ENCODE data around the gene CDC42EP4. TPM values are rescaled to one million over a fixed set of nuclear protein-coding genes. Genes with fewer than 3 reads are reported as not detected.

CDC42EP4 gene
- total RNA-seq, 2 donors from 2014 or later = 73.8 to 134 TPM

DNA sequence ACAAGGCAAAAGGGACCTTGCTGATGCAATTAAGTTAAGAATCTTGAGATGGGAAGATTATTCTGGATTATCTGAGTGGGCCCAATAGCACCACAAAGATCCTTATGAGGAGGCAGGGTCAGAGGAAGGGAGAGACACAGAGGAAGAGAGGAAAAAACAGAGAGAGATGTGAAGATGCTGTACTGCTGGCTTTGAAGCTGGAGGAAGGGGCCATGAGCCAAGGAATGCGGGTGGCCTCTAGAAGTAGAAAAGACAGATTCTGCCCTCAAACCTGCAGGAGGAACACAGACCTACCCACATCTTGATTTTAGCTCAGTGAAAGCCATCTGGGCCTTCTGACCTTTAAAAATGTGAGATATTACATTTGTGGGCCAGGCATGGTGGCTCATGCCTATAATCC, 42.0 kb downstream of the CDC42EP4 start:
- Histone ChIP-seq H3K4me3 (no peak overlapping the region), H3K27me3 (replicated peaks; ENCODE audit: insufficient read depth) (no peaks in the 10 kb centered on the region), H3K36me3 (no peaks in the 10 kb centered on the region), H3K4me1 (ENCODE audit: control insufficient read depth in 1 of 2, low read depth in 2 of 2) (no peaks in the 10 kb centered on the region), H3K9me3 (no peaks in the 10 kb centered on the region), H3K27ac (no peak overlapping the region)
- DNase-seq (ENCODE audit: low spot score) = no peak
- ATAC-seq (ENCODE audit: insufficient number of reproducible peaks, low FRiP score, low read depth) = no peak
- TF ChIP-seq CTCF (IDR thresholded peaks at IDR 0.05) = no peak

DNA sequence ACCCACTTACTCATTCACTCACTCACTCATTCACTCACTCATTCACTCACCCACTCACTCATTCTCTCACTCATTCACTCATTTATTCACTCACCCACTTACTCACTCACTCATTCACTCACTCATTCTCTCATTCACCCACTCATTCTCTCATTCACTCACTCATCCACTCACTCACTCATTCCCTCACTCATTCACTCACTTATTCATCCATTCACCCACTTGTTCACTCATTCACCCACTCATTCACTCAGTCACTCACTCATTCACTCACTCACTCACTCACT, 42.5 kb downstream of the CDC42EP4 start:
- Histone ChIP-seq H3K4me1 (ENCODE audit: control insufficient read depth in 1 of 2, low read depth in 2 of 2) (no peaks in the 10 kb centered on the region), H3K9me3 (no peaks in the 10 kb centered on the region), H3K27ac (no peak overlapping the region), H3K27me3 (replicated peaks; ENCODE audit: insufficient read depth) (no peaks in the 10 kb centered on the region), H3K4me3 (no peak overlapping the region), H3K36me3 (no peaks in the 10 kb centered on the region)
- no peak for TF ChIP-seq CTCF (IDR thresholded peaks at IDR 0.05)
- DNase-seq (ENCODE audit: low spot score) (no peak), ATAC-seq (ENCODE audit: insufficient number of reproducible peaks, low FRiP score, low read depth) (no peak)

GRCh38 chr17:73268582-73269328, 43.0 kb downstream of the CDC42EP4 start:
- ATAC-seq (ENCODE audit: insufficient number of reproducible peaks, low FRiP score, low read depth) = no peak
- no peaks in the 10 kb centered on the region for H3K27me3 ChIP-seq (replicated peaks; ENCODE audit: insufficient read depth)
- DNase-seq (ENCODE audit: low spot score) = no peak
- H3K4me3 ChIP-seq = no peak overlapping the region
- TF ChIP-seq CTCF (IDR thresholded peaks at IDR 0.05) = no peak
- H3K36me3 ChIP-seq = no peaks in the 10 kb centered on the region
- no peaks in the 10 kb centered on the region for H3K9me3 ChIP-seq
- no peak overlapping the region for H3K27ac ChIP-seq
- no peaks in the 10 kb centered on the region for H3K4me1 ChIP-seq (ENCODE audit: control insufficient read depth in 1 of 2, low read depth in 2 of 2)

GRCh38 chr17:73267648-73268537, 43.9 kb downstream of the CDC42EP4 start:
- Histone ChIP-seq H3K27ac (no peak overlapping the region), H3K4me1 (ENCODE audit: control insufficient read depth in 1 of 2, low read depth in 2 of 2) (no peaks in the 10 kb centered on the region), H3K36me3 (no peaks in the 10 kb centered on the region), H3K9me3 (no peaks in the 10 kb centered on the region), H3K4me3 (no peak overlapping the region), H3K27me3 (replicated peaks; ENCODE audit: insufficient read depth) (no peaks in the 10 kb centered on the region)
- no peak for ATAC-seq (ENCODE audit: insufficient number of reproducible peaks, low FRiP score, low read depth)
- TF ChIP-seq CTCF (IDR thresholded peaks at IDR 0.05) = no peak
- no peak for DNase-seq (ENCODE audit: low spot score)

- no peak overlapping the region for H3K27ac ChIP-seq
Measured at GRCh38 chr17:73266796-73267195, 45.0 kb downstream of the CDC42EP4 start.

More at GRCh38 chr17:73266796-73267195, 45.0 kb downstream of the CDC42EP4 start:
- no peak for TF ChIP-seq CTCF (IDR thresholded peaks at IDR 0.05)
- Histone ChIP-seq H3K36me3 (no peaks in the 10 kb centered on the region), H3K4me1 (ENCODE audit: control insufficient read depth in 1 of 2, low read depth in 2 of 2) (no peaks in the 10 kb centered on the region), H3K27me3 (replicated peaks; ENCODE audit: insufficient read depth) (no peaks in the 10 kb centered on the region), H3K4me3 (no peak overlapping the region), H3K9me3 (no peaks in the 10 kb centered on the region)
- DNase-seq (ENCODE audit: low spot score) (no peak), ATAC-seq (ENCODE audit: insufficient number of reproducible peaks, low FRiP score, low read depth) (no peak)
